ENCODE data around the gene LIPM.

LIPM gene

GRCh38 chr10:88802523-88803285 is at the start of gene LIPM:
LIPM (plus strand) TSS chr10:88802730; CDS start chr10:88802897, 167 bp downstream.
- DNase-seq (ENCODE audit: low spot score): no peak

GRCh38 chr10:88754287-88754686 is 48.2 kb upstream of the LIPM start:
- no peak for DNase-seq (ENCODE audit: low spot score)

GRCh38 chr10:88755753-88756152 is 46.8 kb upstream of the LIPM start:
- no peak for DNase-seq (ENCODE audit: low spot score)

- no peak for DNase-seq (ENCODE audit: low spot score)
Observed at GRCh38 chr10:88756660-88757059, 45.9 kb upstream of the LIPM start.

GRCh38 chr10:88759366-88760101 is 43.0 kb upstream of the LIPM start, which contains the start of gene LIPN:
LIPN (plus strand) TSS chr10:88760020; CDS start chr10:88761406, 1,386 bp downstream.
- no peak for DNase-seq (ENCODE audit: low spot score)

- no peak for DNase-seq (ENCODE audit: low spot score)
Observed at GRCh38 chr10:88762906-88763305, 39.6 kb upstream of the LIPM start.

GRCh38 chr10:88763441-88763840 is 39.1 kb upstream of the LIPM start:
- no peak for DNase-seq (ENCODE audit: low spot score)

GRCh38 chr10:88764110-88764509 is 38.4 kb upstream of the LIPM start:
- no peak for DNase-seq (ENCODE audit: low spot score)

- no peak for DNase-seq (ENCODE audit: low spot score)
Observed at GRCh38 chr10:88765816-88766215, 36.7 kb upstream of the LIPM start.

- DNase-seq (ENCODE audit: low spot score): no peak
Observed at GRCh38 chr10:88769384-88769783, 33.1 kb upstream of the LIPM start.

GRCh38 chr10:88781206-88781605 is 21.3 kb upstream of the LIPM start:
- DNase-seq (ENCODE audit: low spot score): no peak

GRCh38 chr10:88782222-88782621 is 20.3 kb upstream of the LIPM start:
- no peak for DNase-seq (ENCODE audit: low spot score)

GRCh38 chr10:88783724-88784123 is 18.8 kb upstream of the LIPM start:
- DNase-seq (ENCODE audit: low spot score): no peak

GRCh38 chr10:88786032-88786770 is 16.3 kb upstream of the LIPM start:
- no peak for DNase-seq (ENCODE audit: low spot score)

GRCh38 chr10:88787463-88787862 is 15.1 kb upstream of the LIPM start:
- DNase-seq (ENCODE audit: low spot score): no peak

GRCh38 chr10:88788924-88789323 is 13.6 kb upstream of the LIPM start:
- DNase-seq (ENCODE audit: low spot score): no peak

- DNase-seq (ENCODE audit: low spot score): no peak
Observed at GRCh38 chr10:88791924-88792323, 10.6 kb upstream of the LIPM start.

GRCh38 chr10:88792661-88793060 is 9.9 kb upstream of the LIPM start:
- DNase-seq (ENCODE audit: low spot score): no peak

- no peak for DNase-seq (ENCODE audit: low spot score)
Observed at GRCh38 chr10:88793712-88794299, 8.7 kb upstream of the LIPM start.

- DNase-seq (ENCODE audit: low spot score): peak; percentile 5
Observed at GRCh38 chr10:88794731-88795130, 7.8 kb upstream of the LIPM start.

GRCh38 chr10:88800152-88801125 is 2.1 kb upstream of the LIPM start:
- peak; percentile 81 for DNase-seq (ENCODE audit: low spot score)
